KOPT-K1 (cell line): ENCODE measurements around the gene FIBCD1.
"Not testable (repeated sequence)": the region's sequence is repeated elsewhere in the genome, so short reads cannot be mapped to it uniquely, and the experiment has no call there.

ENCODE experiments used
- H3K27ac ChIP-seq: fragments of 200-600 bp; sonication (generic); 2 replicates; pipeline ENCODE4 v1.5.1; 2016; ENCODE audit warnings: antibody characterized with exemption, mild to moderate bottlenecking, low read depth, low read length; ENCODE audit not compliant: poor library complexity, severe bottlenecking
- H3K36me3 ChIP-seq: fragments of 200-600 bp; sonication (generic); 2 replicates; pipeline ENCODE4 v1.5.1; 2017; ENCODE audit warnings: antibody characterized with exemption, mild to moderate bottlenecking, low read length, moderate library complexity; ENCODE audit not compliant: insufficient read depth
- H3K9me3 ChIP-seq: fragments of 200-600 bp; sonication (generic); 2 replicates; pipeline ENCODE4 v1.5.1; 2017; ENCODE audit warnings: antibody characterized with exemption, low read length, mild to moderate bottlenecking; ENCODE audit not compliant: insufficient read depth, poor library complexity, severe bottlenecking

Gene FIBCD1

GRCh38 chr9:130918101-130918825, 20.8 kb downstream of the FIBCD1 start:
- Histone ChIP-seq H3K27ac (no peak overlapping the region), H3K9me3 (no peaks in the 10 kb centered on the region), H3K36me3 (no peaks in the 10 kb centered on the region)

GRCh38 chr9:130917168-130917960, 21.7 kb downstream of the FIBCD1 start:
- H3K27ac ChIP-seq = no peak overlapping the region
- H3K36me3 ChIP-seq = no peaks in the 10 kb centered on the region
- H3K9me3 ChIP-seq = no peaks in the 10 kb centered on the region

- Histone ChIP-seq H3K27ac (no peak overlapping the region), H3K36me3 (no peaks in the 10 kb centered on the region), H3K9me3 (no peaks in the 10 kb centered on the region)
These were observed 24.0 kb downstream of the FIBCD1 start for GRCh38 chr9:130915096-130915447.

GRCh38 chr9:130914417-130915095, 24.5 kb downstream of the FIBCD1 start:
- H3K9me3 ChIP-seq = no peaks in the 10 kb centered on the region
- H3K27ac ChIP-seq = no peak overlapping the region
- H3K36me3 ChIP-seq = no peaks in the 10 kb centered on the region

- no peaks in the 10 kb centered on the region for H3K9me3 ChIP-seq
- no peaks in the 10 kb centered on the region for H3K36me3 ChIP-seq
- H3K27ac ChIP-seq = no peak overlapping the region
These were observed 25.2 kb downstream of the FIBCD1 start for GRCh38 chr9:130913599-130914416.

GRCh38 chr9:130912932-130913598, 26.0 kb downstream of the FIBCD1 start:
- Histone ChIP-seq H3K36me3 (no peaks in the 10 kb centered on the region), H3K9me3 (no peaks in the 10 kb centered on the region), H3K27ac (no peak overlapping the region)

GRCh38 chr9:130911254-130912049, 27.6 kb downstream of the FIBCD1 start:
- Histone ChIP-seq H3K9me3 (no peaks in the 10 kb centered on the region), H3K27ac (no peak overlapping the region), H3K36me3 (no peaks in the 10 kb centered on the region)

- H3K27ac ChIP-seq, H3K36me3 ChIP-seq, H3K9me3 ChIP-seq: not testable (repeated sequence)
These were observed 28.4 kb downstream of the FIBCD1 start for GRCh38 chr9:130910670-130911069.

- not testable (repeated sequence) for H3K27ac ChIP-seq, H3K9me3 ChIP-seq, H3K36me3 ChIP-seq
These were observed 29.0 kb downstream of the FIBCD1 start for GRCh38 chr9:130910041-130910440.

GRCh38 chr9:130908878-130909355, 30.1 kb downstream of the FIBCD1 start:
- H3K27ac ChIP-seq = no peak overlapping the region
- H3K36me3 ChIP-seq = no peaks in the 10 kb centered on the region
- no peaks in the 10 kb centered on the region for H3K9me3 ChIP-seq

- no peaks in the 10 kb centered on the region for H3K36me3 ChIP-seq
- H3K27ac ChIP-seq = no peak overlapping the region
- no peaks in the 10 kb centered on the region for H3K9me3 ChIP-seq
These were observed 30.7 kb downstream of the FIBCD1 start for GRCh38 chr9:130908146-130908877.

GRCh38 chr9:130906735-130907416, 32.2 kb downstream of the FIBCD1 start:
- Histone ChIP-seq H3K9me3 (no peaks in the 10 kb centered on the region), H3K36me3 (no peaks in the 10 kb centered on the region), H3K27ac (no peak overlapping the region)
